Measurements from ENCODE around the gene SLC16A1. TPM values are rescaled to one million over a fixed set of nuclear protein-coding genes. Genes with fewer than 3 reads are reported as not detected.
"Not testable (repeated sequence)": the region's sequence is repeated elsewhere in the genome, so short reads cannot be mapped to it uniquely, and the experiment has no call there.

Gene SLC16A1
- total RNA-seq, 1 donor from 2014 or later, result 68.1 TPM

GRCh38 chr1:112988367-112988766 lies 32.4 kb upstream of the SLC16A1 start:
- no peak for TF ChIP-seq CTCF (IDR thresholded peaks at IDR 0.05)
- Mint-ChIP-seq H3K36me3 (ENCODE audit: low read depth) (no peaks in the 10 kb centered on the region), H3K27ac (ENCODE audit: unreplicated experiment) (no peak overlapping the region), H3K9me3 (ENCODE audit: low read depth) (no peaks in the 10 kb centered on the region), H3K4me3 (ENCODE audit: unreplicated experiment) (no peak overlapping the region), H3K4me1 (ENCODE audit: low read depth) (no peaks in the 10 kb centered on the region), H3K27me3 (ENCODE audit: low read depth) (no peaks in the 10 kb centered on the region)
- no peak for DNase-seq (ENCODE audit: low spot score)

GRCh38 chr1:112985123-112985522 lies 29.1 kb upstream of the SLC16A1 start:
- no peak overlapping the region for H3K4me3 Mint-ChIP-seq (ENCODE audit: unreplicated experiment)
- no peaks in the 10 kb centered on the region for H3K9me3 Mint-ChIP-seq (ENCODE audit: low read depth)
- H3K36me3 Mint-ChIP-seq (ENCODE audit: low read depth), result no peaks in the 10 kb centered on the region
- no peak for DNase-seq (ENCODE audit: low spot score)
- no peaks in the 10 kb centered on the region for H3K4me1 Mint-ChIP-seq (ENCODE audit: low read depth)
- no peak overlapping the region for H3K27ac Mint-ChIP-seq (ENCODE audit: unreplicated experiment)
- no peaks in the 10 kb centered on the region for H3K27me3 Mint-ChIP-seq (ENCODE audit: low read depth)
- no peak for TF ChIP-seq CTCF (IDR thresholded peaks at IDR 0.05)

- DNase-seq (ENCODE audit: low spot score), result no peak
- Mint-ChIP-seq H3K4me1 (ENCODE audit: low read depth) (no peaks in the 10 kb centered on the region), H3K36me3 (ENCODE audit: low read depth) (no peaks in the 10 kb centered on the region), H3K9me3 (ENCODE audit: low read depth) (no peaks in the 10 kb centered on the region), H3K27ac (ENCODE audit: unreplicated experiment) (no peak overlapping the region), H3K27me3 (ENCODE audit: low read depth) (no peaks in the 10 kb centered on the region), H3K4me3 (ENCODE audit: unreplicated experiment) (no peak overlapping the region)
- TF ChIP-seq CTCF (IDR thresholded peaks at IDR 0.05), result no peak
Measured at GRCh38 chr1:112983537-112984131, 27.6 kb upstream of the SLC16A1 start.

GRCh38 chr1:112982853-112983536 lies 27.0 kb upstream of the SLC16A1 start:
- DNase-seq (ENCODE audit: low spot score), result no peak
- no peaks in the 10 kb centered on the region for H3K36me3 Mint-ChIP-seq (ENCODE audit: low read depth)
- H3K9me3 Mint-ChIP-seq (ENCODE audit: low read depth), result no peaks in the 10 kb centered on the region
- TF ChIP-seq CTCF (IDR thresholded peaks at IDR 0.05), result no peak
- no peaks in the 10 kb centered on the region for H3K27me3 Mint-ChIP-seq (ENCODE audit: low read depth)
- no peaks in the 10 kb centered on the region for H3K4me1 Mint-ChIP-seq (ENCODE audit: low read depth)
- no peak overlapping the region for H3K27ac Mint-ChIP-seq (ENCODE audit: unreplicated experiment)
- no peak overlapping the region for H3K4me3 Mint-ChIP-seq (ENCODE audit: unreplicated experiment)

- no peaks in the 10 kb centered on the region for H3K9me3 Mint-ChIP-seq (ENCODE audit: low read depth)
- H3K4me3 Mint-ChIP-seq (ENCODE audit: unreplicated experiment), result no peak overlapping the region
- DNase-seq (ENCODE audit: low spot score), result no peak
- no peak for TF ChIP-seq CTCF (IDR thresholded peaks at IDR 0.05)
- H3K4me1 Mint-ChIP-seq (ENCODE audit: low read depth), result no peaks in the 10 kb centered on the region
- no peaks in the 10 kb centered on the region for H3K36me3 Mint-ChIP-seq (ENCODE audit: low read depth)
- H3K27me3 Mint-ChIP-seq (ENCODE audit: low read depth), result no peaks in the 10 kb centered on the region
- H3K27ac Mint-ChIP-seq (ENCODE audit: unreplicated experiment), result no peak overlapping the region
Measured at GRCh38 chr1:112982328-112982727, 26.3 kb upstream of the SLC16A1 start.

GRCh38 chr1:112981834-112982233 lies 25.8 kb upstream of the SLC16A1 start:
- not testable (repeated sequence) for H3K27me3 Mint-ChIP-seq (ENCODE audit: low read depth); H3K36me3 Mint-ChIP-seq (ENCODE audit: low read depth); DNase-seq (ENCODE audit: low spot score); H3K4me3 Mint-ChIP-seq (ENCODE audit: unreplicated experiment); H3K27ac Mint-ChIP-seq (ENCODE audit: unreplicated experiment); H3K9me3 Mint-ChIP-seq (ENCODE audit: low read depth); H3K4me1 Mint-ChIP-seq (ENCODE audit: low read depth)
